ENCODE data around the gene DDX10.

DDX10 gene

GRCh38 chr11:108914211-108914610 lies 249.3 kb downstream of the DDX10 start:
- peak; percentile 49 for DNase-seq

GRCh38 chr11:108914981-108915380 lies 250.1 kb downstream of the DDX10 start:
- no peak for DNase-seq

GRCh38 chr11:108915666-108916065 lies 250.8 kb downstream of the DDX10 start:
- no peak for DNase-seq

GRCh38 chr11:108916290-108916689 lies 251.4 kb downstream of the DDX10 start:
- DNase-seq = no peak

GRCh38 chr11:108916935-108917334 lies 252.1 kb downstream of the DDX10 start:
- no peak for DNase-seq

GRCh38 chr11:108921211-108921610 lies 256.3 kb downstream of the DDX10 start:
- no peak for DNase-seq

- no peak for DNase-seq
These were observed 257.4 kb downstream of the DDX10 start for GRCh38 chr11:108922241-108922640.

GRCh38 chr11:108923413-108923812 lies 258.5 kb downstream of the DDX10 start:
- no peak for DNase-seq

GRCh38 chr11:108926171-108926840 lies 261.4 kb downstream of the DDX10 start:
- no peak for DNase-seq

- no peak for DNase-seq
These were observed 262.1 kb downstream of the DDX10 start for GRCh38 chr11:108926841-108927577.

GRCh38 chr11:108927791-108928545 lies 263.1 kb downstream of the DDX10 start:
- no peak for DNase-seq

- no peak for DNase-seq
These were observed 264.4 kb downstream of the DDX10 start for GRCh38 chr11:108929241-108929640.

- no peak for DNase-seq
These were observed 266.3 kb downstream of the DDX10 start for GRCh38 chr11:108931168-108931567.

GRCh38 chr11:108933630-108934029 lies 268.8 kb downstream of the DDX10 start:
- no peak for DNase-seq

GRCh38 chr11:108934289-108934688 lies 269.4 kb downstream of the DDX10 start:
- no peak for DNase-seq

GRCh38 chr11:108934696-108935095 lies 269.8 kb downstream of the DDX10 start:
- no peak for DNase-seq

- DNase-seq = no peak
These were observed 272.9 kb downstream of the DDX10 start for GRCh38 chr11:108937746-108938145.

GRCh38 chr11:108938604-108939003 lies 273.7 kb downstream of the DDX10 start:
- no peak for DNase-seq

GRCh38 chr11:108939135-108939534 lies 274.3 kb downstream of the DDX10 start:
- no peak for DNase-seq

- DNase-seq = no peak
These were observed 279.0 kb downstream of the DDX10 start for GRCh38 chr11:108943853-108944252.

- no peak for DNase-seq
These were observed 279.8 kb downstream of the DDX10 start for GRCh38 chr11:108944471-108945178.

GRCh38 chr11:108945341-108945740 lies 280.5 kb downstream of the DDX10 start:
- DNase-seq = no peak

All from NCI-H82 (cell line).